GM12878 (cell line): ENCODE measurements around the gene CDSN. TPM values are rescaled to one million over a fixed set of nuclear protein-coding genes. Genes with fewer than 3 reads are reported as not detected.

ENCODE experiments used
- ATF2 ChIP-seq: IDR thresholded peaks from 2 replicates; pipeline ENCODE4 v1.6.1; 2012; ENCODE audit warnings: low read length, inconsistent platforms
- ATF3 ChIP-seq: IDR thresholded peaks from 2 replicates; pipeline ENCODE4 v1.6.1; 2011; ENCODE audit warnings: low read depth, mild to moderate bottlenecking, low read length, moderate library complexity, borderline replicate concordance; ENCODE audit errors: extremely low read depth
- CEBPZ ChIP-seq: fragments of 150-350 bp; IDR thresholded peaks from 2 replicates; pipeline ENCODE4 v1.6.1; 2016; ENCODE audit warnings: low read depth, low read length
- CREM ChIP-seq: IDR thresholded peaks from 2 replicates; pipeline ENCODE4 v1.6.1; 2014; ENCODE audit warnings: antibody characterized with exemption, low read depth
- GABPA ChIP-seq: IDR thresholded peaks from 2 replicates; pipeline ENCODE4 v1.6.1; 2014; ENCODE audit warnings: antibody characterized with exemption, low read depth, mild to moderate bottlenecking, inconsistent platforms
- MYC ChIP-seq: IDR thresholded peaks from 2 replicates; pipeline ENCODE4 v1.6.1; 2011; ENCODE audit warnings: mild to moderate bottlenecking, low read length, moderate library complexity, inconsistent platforms; ENCODE audit not compliant: insufficient read depth, insufficient replicate concordance, insufficient read length, severe bottlenecking
- SIX5 ChIP-seq: IDR thresholded peaks from 2 replicates; pipeline ENCODE4 v1.6.1; 2011; ENCODE audit warnings: mild to moderate bottlenecking, low read depth, low read length, moderate library complexity; ENCODE audit not compliant: severe bottlenecking
- polyA plus RNA-seq, 11 experiments: library from polyadenylated mRNA; depleted of rRNA in 4 of 11; unstranded in 6 of 11; stranded (reverse) in 5 of 11; fragments of >200 nt; fragmentation: Nextera tagmentation in 4 of 11; fragmentation: Illumina TruSeq in 1 of 11; extraction: Ambion mirVana in 4 of 11; extraction: Trizol in 1 of 11; gene quantifications; 1 replicate in 1 of 11; 2 replicates in 10 of 11; pipeline versions ENCODE4 v1.2.1 to v1.2.3, GENCODE V29; 2011 to 2016; ENCODE audit warnings: inconsistent platforms in 2 of 11, missing spikeins in 2 of 11, low read depth in 1 of 11
- total RNA-seq, 4 experiments: library from RNA; depleted of rRNA in 3 of 4; stranded (reverse); fragments of >200 nt in 3 of 4; fragmentation: Illumina TruSeq in 1 of 4; extraction: Trizol in 1 of 4; gene quantifications; 2 replicates each; pipeline versions ENCODE4 v1.2.1 to v1.2.3, GENCODE V29; 2013 to 2021

CDSN gene
- total and polyA plus RNA-seq, 10 of the 15 experiments (the other 5 are each of a cell fraction or from before 2014, with no cell fraction given): 0.01 TPM; not detected in 9

- TF ChIP-seq ATF2 (no peak), MYC (no peak), ATF3 (no peak), GABPA (no peak), CEBPZ (no peak), CREM (no peak), SIX5 (no peak)
These were observed 28.6 kb downstream of the CDSN start (continued) for GRCh38 chr6:31091680-31092079.
